Activated T-cell treated with anti-CD3 and anti-CD28 coated beads, Interleukin-2, amount 50 U/mL, for 24 hours (primary cell): ENCODE measurements around the gene SLC17A2.
A peak's percentile ranks its signal among the peaks of the same experiment; 100 is the strongest.

Experiments used
- DNase-seq: peaks from one replicate; pipeline ENCODE4 v3.0.0-alpha.2; 2020
- H3K27ac Mint-ChIP-seq: 2 replicates; pipeline ENCODE4 v1.8.0; 2020; ENCODE audit warnings: mild to moderate bottlenecking, mixed read lengths
- H3K27me3 Mint-ChIP-seq: 2 replicates; pipeline ENCODE4 v1.8.0; 2020; ENCODE audit warnings: mixed read lengths
- H3K36me3 Mint-ChIP-seq: 2 replicates; pipeline ENCODE4 v1.8.0; 2020; ENCODE audit warnings: low read depth, mixed read lengths
- H3K4me1 Mint-ChIP-seq: 2 replicates; pipeline ENCODE4 v1.8.0; 2020; ENCODE audit warnings: low read depth, mixed read lengths
- H3K4me3 Mint-ChIP-seq: 2 replicates; pipeline ENCODE4 v1.8.0; 2020; ENCODE audit warnings: mild to moderate bottlenecking, moderate library complexity, mixed read lengths
- H3K9me3 Mint-ChIP-seq: 2 replicates; pipeline ENCODE4 v1.8.0; 2020; ENCODE audit warnings: mixed read lengths

Gene SLC17A2

GRCh38 chr6:25872814-25873213, 57.7 kb downstream of the SLC17A2 start:
- no peaks in the 10 kb centered on the region for H3K36me3 Mint-ChIP-seq
- H3K4me1 Mint-ChIP-seq = peaks cover 22% of the 10 kb centered on the region
- no peak overlapping the region for H3K27ac Mint-ChIP-seq
- no peaks in the 10 kb centered on the region for H3K27me3 Mint-ChIP-seq
- DNase-seq = no peak
- H3K4me3 Mint-ChIP-seq = no peak overlapping the region
- no peaks in the 10 kb centered on the region for H3K9me3 Mint-ChIP-seq

- Mint-ChIP-seq H3K27me3 (no peaks in the 10 kb centered on the region), H3K36me3 (no peaks in the 10 kb centered on the region), H3K9me3 (no peaks in the 10 kb centered on the region), H3K4me3 (no peak overlapping the region), H3K4me1 (peaks cover 35% of the 10 kb centered on the region), H3K27ac (no peak overlapping the region)
- DNase-seq = no peak
These were observed 60.7 kb downstream of the SLC17A2 start for GRCh38 chr6:25869840-25870239.

GRCh38 chr6:25868436-25869183, 61.9 kb downstream of the SLC17A2 start:
- no peak overlapping the region for H3K4me3 Mint-ChIP-seq
- DNase-seq = no peak
- H3K9me3 Mint-ChIP-seq = no peaks in the 10 kb centered on the region
- no peak overlapping the region for H3K27ac Mint-ChIP-seq
- no peaks in the 10 kb centered on the region for H3K36me3 Mint-ChIP-seq
- H3K27me3 Mint-ChIP-seq = no peaks in the 10 kb centered on the region
- H3K4me1 Mint-ChIP-seq = peaks cover 35% of the 10 kb centered on the region

GRCh38 chr6:25866011-25866410, 64.5 kb downstream of the SLC17A2 start:
- H3K4me1 Mint-ChIP-seq = peaks cover 26% of the 10 kb centered on the region
- no peaks in the 10 kb centered on the region for H3K36me3 Mint-ChIP-seq
- no peak for DNase-seq
- H3K4me3 Mint-ChIP-seq = no peak overlapping the region
- peak overlapping the region; percentile 48 for H3K27ac Mint-ChIP-seq
- no peaks in the 10 kb centered on the region for H3K9me3 Mint-ChIP-seq
- no peaks in the 10 kb centered on the region for H3K27me3 Mint-ChIP-seq

- Mint-ChIP-seq H3K9me3 (no peaks in the 10 kb centered on the region), H3K4me1 (peaks cover 23% of the 10 kb centered on the region), H3K36me3 (no peaks in the 10 kb centered on the region), H3K4me3 (no peak overlapping the region), H3K27ac (no peak overlapping the region), H3K27me3 (no peaks in the 10 kb centered on the region)
- DNase-seq = no peak
These were observed 67.1 kb downstream of the SLC17A2 start for GRCh38 chr6:25863360-25863759.
